ENCODE measurements around the gene MYO6. TPM values are rescaled to one million over a fixed set of nuclear protein-coding genes. Genes with fewer than 3 reads are reported as not detected.

MYO6 gene
- total and polyA plus RNA-seq, 8 donors: 14.6 to 80.4 (median 35.0) TPM

DNA sequence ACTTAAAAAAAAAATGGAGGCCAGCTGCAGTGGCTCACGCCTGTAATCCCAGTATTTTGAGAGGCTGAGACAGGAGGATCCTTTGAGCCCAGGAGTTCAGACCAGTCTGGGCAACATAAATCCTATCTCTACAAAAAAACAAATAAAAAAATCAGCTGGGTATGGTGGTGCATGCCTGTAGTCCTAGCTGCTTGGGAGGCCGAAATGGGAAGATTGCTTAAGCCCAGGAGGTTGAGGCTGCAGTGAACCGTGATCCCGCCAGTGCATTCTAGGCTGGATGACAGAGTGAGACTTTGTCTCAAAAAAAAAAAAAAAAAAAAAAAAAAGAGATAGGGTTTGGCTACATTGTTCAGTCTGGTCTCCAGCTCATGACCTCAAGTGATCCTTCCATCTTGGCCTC lies 29.7 kb downstream of the MYO6 start:
- Histone ChIP-seq H3K9me3 (no peaks in the 10 kb centered on the region), H3K4me3 (no peak overlapping the region), H3K4me1 (peaks cover 0 to 13% (median 4%) of the 10 kb centered on the region in 4 donors), H3K27me3 (no peaks in the 10 kb centered on the region), H3K27ac (no peak overlapping the region), H3K36me3 (no peaks in the 10 kb centered on the region)
- 94 to 100% (median 97%) methylated on average over 4 of the region's 4 CpGs for WGBS, 5 donors
- no peak for DNase-seq
- intact Hi-C loops (cut with DNase I; ENCODE audit: low total_unique reads): no loop called here
- TF ChIP-seq EP300 (IDR thresholded peaks at IDR 0.05) (no peak), POLR2AphosphoS5 (IDR thresholded peaks at IDR 0.05) (no peak), POLR2A (IDR thresholded peaks at IDR 0.05) (no peak)
- TF ChIP-seq, protein P1, sequence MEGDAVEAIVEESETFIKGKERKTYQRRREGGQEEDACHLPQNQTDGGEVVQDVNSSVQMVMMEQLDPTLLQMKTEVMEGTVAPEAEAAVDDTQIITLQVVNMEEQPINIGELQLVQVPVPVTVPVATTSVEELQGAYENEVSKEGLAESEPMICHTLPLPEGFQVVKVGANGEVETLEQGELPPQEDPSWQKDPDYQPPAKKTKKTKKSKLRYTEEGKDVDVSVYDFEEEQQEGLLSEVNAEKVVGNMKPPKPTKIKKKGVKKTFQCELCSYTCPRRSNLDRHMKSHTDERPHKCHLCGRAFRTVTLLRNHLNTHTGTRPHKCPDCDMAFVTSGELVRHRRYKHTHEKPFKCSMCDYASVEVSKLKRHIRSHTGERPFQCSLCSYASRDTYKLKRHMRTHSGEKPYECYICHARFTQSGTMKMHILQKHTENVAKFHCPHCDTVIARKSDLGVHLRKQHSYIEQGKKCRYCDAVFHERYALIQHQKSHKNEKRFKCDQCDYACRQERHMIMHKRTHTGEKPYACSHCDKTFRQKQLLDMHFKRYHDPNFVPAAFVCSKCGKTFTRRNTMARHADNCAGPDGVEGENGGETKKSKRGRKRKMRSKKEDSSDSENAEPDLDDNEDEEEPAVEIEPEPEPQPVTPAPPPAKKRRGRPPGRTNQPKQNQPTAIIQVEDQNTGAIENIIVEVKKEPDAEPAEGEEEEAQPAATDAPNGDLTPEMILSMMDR (IDR thresholded peaks at IDR 0.05): no peak

DNA sequence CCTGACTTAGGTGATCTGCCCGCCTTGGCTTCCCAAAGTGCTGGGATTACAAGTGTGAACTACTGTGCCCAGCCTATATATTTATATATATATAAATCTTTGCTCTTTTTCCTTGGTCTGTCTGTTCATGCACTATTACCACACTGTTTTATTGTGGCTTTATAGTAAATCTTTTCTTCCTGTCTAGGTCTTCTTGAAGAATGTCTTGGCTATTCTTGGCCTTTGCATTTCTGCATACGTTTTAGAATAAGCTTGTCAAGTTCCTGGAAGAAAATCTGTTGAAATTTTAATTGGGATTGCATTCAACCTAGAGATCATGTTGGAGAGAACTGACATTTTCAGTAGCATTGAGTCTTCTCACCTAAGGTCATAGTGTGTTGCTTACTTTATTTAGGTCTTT lies 37.1 kb downstream of the MYO6 start:
- Histone ChIP-seq H3K4me3 (no peak overlapping the region), H3K27me3 (no peaks in the 10 kb centered on the region), H3K27ac (no peak overlapping the region), H3K4me1 (peaks cover 0 to 7% (median 2%) of the 10 kb centered on the region in 4 donors), H3K9me3 (no peaks in the 10 kb centered on the region), H3K36me3 (no peaks in the 10 kb centered on the region)
- no peak for TF ChIP-seq POLR2A (IDR thresholded peaks at IDR 0.05)
- no peak for TF ChIP-seq EP300 (IDR thresholded peaks at IDR 0.05)
- WGBS, 5 donors: 75 to 83% (median 80%) methylated on average over 2 of the region's 2 CpGs
- intact Hi-C loops (cut with DNase I; ENCODE audit: low total_unique reads): no loop called here
- no peak for DNase-seq

DNA sequence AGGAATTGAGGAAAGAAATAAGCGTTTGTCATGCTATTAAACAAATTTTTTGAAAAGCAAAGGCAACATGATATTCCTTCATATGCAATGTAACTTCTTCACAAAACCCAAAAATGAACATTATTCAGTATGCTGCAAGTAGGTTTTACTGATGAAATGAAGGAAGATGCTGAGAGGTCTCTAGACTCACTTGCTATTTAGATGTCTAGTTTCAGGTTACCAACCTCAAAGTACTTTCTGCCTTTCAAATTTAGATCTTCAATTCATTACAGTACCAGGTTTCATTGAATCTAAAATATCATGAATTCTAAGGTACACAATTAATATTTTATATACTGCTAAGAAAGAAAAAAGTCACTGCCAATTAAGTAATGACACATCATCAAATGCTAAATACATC lies 39.9 kb downstream of the MYO6 start:
- WGBS, 5 donors: 87 to 96% (median 92%) methylated on average over 1 of the region's 1 CpG
- Histone ChIP-seq H3K4me1 (peaks cover 0 to 7% (median 0%) of the 10 kb centered on the region in 4 donors), H3K4me3 (no peak overlapping the region), H3K36me3 (no peaks in the 10 kb centered on the region), H3K27ac (no peak overlapping the region), H3K9me3 (no peaks in the 10 kb centered on the region), H3K27me3 (no peaks in the 10 kb centered on the region)
- TF ChIP-seq, protein P1 (IDR thresholded peaks at IDR 0.05): no peak
- TF ChIP-seq POLR2AphosphoS5 (IDR thresholded peaks at IDR 0.05) (no peak), POLR2A (IDR thresholded peaks at IDR 0.05) (no peak), EP300 (IDR thresholded peaks at IDR 0.05) (no peak)
- no peak for DNase-seq
- intact Hi-C loops (cut with DNase I; ENCODE audit: low total_unique reads): no loop called here

DNA sequence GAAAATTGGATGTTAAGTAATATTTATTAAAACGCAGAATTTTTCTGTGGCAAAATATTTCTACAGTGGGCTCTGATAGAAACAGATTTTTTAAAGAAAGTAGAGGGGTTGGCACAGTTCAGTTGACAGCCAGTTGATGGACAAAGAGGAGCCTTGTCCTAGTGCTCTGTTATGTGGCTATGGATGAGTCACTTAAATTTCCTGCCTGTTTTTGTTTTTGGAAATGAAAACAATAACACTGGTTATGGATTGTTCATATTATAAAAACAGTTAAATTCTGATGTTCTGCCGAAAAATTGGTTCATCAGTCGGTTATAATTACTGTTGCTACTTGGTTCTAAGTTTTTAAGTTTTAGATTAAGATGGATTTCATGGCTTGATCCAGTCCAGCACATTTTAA lies 42.8 kb downstream of the MYO6 start:
- H3K4me1 ChIP-seq: peaks cover 0 to 13% (median 0%) of the 10 kb centered on the region in 4 donors
- H3K27ac ChIP-seq: no peak overlapping the region
- TF ChIP-seq POLR2AphosphoS5 (IDR thresholded peaks at IDR 0.05) (no peak), EP300 (IDR thresholded peaks at IDR 0.05) (no peak), POLR2A (IDR thresholded peaks at IDR 0.05) (no peak)
- TF ChIP-seq, protein P1 (IDR thresholded peaks at IDR 0.05): no peak
- H3K36me3 ChIP-seq: no peaks in the 10 kb centered on the region
- no peak for DNase-seq
- intact Hi-C loops (cut with DNase I; ENCODE audit: low total_unique reads): no loop called here
- no peak overlapping the region for H3K4me3 ChIP-seq
- no peaks in the 10 kb centered on the region for H3K27me3 ChIP-seq
- WGBS, 5 donors: 70 to 82% (median 75%) methylated on average over 3 of the region's 3 CpGs
- no peaks in the 10 kb centered on the region for H3K9me3 ChIP-seq

DNA sequence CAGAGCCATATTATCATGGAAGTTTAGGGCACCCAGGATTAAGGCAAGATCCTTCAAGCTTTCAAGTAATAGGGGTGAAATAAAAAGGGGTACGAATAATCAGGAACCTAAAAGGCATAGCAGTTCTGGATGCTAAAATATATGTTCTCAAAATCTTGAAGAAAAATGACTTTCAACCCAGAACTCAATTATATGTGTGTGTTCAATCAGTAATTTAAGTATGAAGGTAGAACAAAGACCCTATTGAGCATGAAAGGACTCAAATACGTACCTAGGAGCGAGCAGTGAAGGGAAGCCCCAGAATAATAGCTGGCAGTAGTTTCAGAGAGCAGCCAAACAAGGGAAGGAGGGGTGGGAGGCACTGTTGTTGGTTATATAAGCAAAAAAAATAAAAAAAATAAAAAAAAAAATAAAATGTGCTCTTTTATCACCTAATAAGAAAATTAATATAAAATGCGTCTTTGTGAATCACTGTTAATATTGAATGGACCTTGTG lies 45.4 kb downstream of the MYO6 start:
- TF ChIP-seq POLR2AphosphoS5 (IDR thresholded peaks at IDR 0.05) (no peak), EP300 (IDR thresholded peaks at IDR 0.05) (no peak), POLR2A (IDR thresholded peaks at IDR 0.05) (no peak)
- TF ChIP-seq, protein P1 (IDR thresholded peaks at IDR 0.05): no peak
- Histone ChIP-seq H3K27me3 (no peaks in the 10 kb centered on the region), H3K4me1 (peaks cover 0 to 13% (median 0%) of the 10 kb centered on the region in 4 donors), H3K4me3 (no peak overlapping the region), H3K36me3 (no peaks in the 10 kb centered on the region), H3K27ac (no peak overlapping the region), H3K9me3 (no peaks in the 10 kb centered on the region)
- intact Hi-C loops (cut with DNase I; ENCODE audit: low total_unique reads): no loop called here
- no peak for DNase-seq
- 59 to 91% (median 87%) methylated on average over 4 of the region's 4 CpGs for WGBS, 5 donors

Measured in stomach (tissue), 9 donors.